Stimulated activated naive CD8-positive, alpha-beta T cell treated with anti-CD3 and anti-CD28 coated beads, Interleukin-15, Interleukin-2, amounts not matched to agents 100 ng/mL and 50 ng/mL, for 24 hours (primary cell): Measurements from ENCODE around the gene ARHGDIA.

Experiments used
- H3K27ac Mint-ChIP-seq: one replicate; pipeline ENCODE4 v1.8.0; 2021; ENCODE audit warnings: mild to moderate bottlenecking, mixed read lengths
- H3K27me3 Mint-ChIP-seq: one replicate; pipeline ENCODE4 v1.8.0; 2021; ENCODE audit warnings: mixed read lengths
- H3K36me3 Mint-ChIP-seq: one replicate; pipeline ENCODE4 v1.8.0; 2021; ENCODE audit warnings: low read depth, mixed read lengths
- H3K4me1 Mint-ChIP-seq: one replicate; pipeline ENCODE4 v1.8.0; 2021; ENCODE audit warnings: low read depth, mixed read lengths
- H3K4me3 Mint-ChIP-seq: one replicate; pipeline ENCODE4 v1.8.0; 2021; ENCODE audit warnings: mild to moderate bottlenecking, mixed read lengths
- H3K9me3 Mint-ChIP-seq: one replicate; pipeline ENCODE4 v1.8.0; 2021; ENCODE audit warnings: mixed read lengths

ARHGDIA gene

DNA sequence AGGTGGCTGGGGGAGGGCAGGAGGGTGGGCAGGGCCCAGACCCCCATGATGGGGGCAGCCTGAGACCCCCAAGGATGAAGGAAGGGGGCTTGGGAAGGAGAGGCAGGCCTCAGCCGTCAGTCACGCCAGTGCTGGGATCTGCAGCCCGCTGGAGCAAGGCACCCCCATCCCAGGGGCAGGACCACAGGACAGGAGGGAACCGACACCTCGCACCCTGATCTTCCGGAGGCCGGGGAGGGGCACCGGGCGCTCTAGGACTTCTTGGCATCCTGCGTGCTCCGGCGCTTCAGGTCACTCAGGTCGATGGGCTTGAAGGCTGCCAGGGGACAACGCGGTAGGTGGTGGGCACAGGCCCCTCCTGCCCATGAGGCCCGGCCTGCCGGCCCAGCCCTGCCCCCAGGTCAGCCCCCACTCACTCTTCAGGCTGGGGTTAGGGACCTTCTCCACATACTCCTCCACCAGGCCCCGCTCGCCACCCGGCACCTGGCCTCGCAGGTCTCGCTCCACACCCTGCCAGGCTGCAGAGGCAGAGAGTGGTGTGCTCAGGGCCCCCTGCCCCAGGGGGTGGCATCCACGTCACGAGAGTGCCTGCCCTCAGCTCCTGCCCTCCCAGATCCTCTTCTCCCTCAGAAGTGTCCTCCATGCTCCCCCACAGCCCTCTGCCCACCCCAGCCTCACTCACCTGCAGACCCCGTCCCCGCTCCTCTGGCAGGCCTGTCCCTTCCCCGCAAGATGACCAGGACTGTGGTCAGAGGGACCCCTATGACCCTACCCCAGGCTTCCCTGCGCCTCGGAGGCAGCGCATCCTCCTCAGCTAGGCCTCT is 47.9 kb downstream of the ARHGDIA start:
- Mint-ChIP-seq H3K27me3 (no peaks in the 10 kb centered on the region), H3K27ac (no peak overlapping the region), H3K9me3 (no peaks in the 10 kb centered on the region), H3K4me1 (no peaks in the 10 kb centered on the region), H3K36me3 (no peaks in the 10 kb centered on the region), H3K4me3 (no peak overlapping the region)

DNA sequence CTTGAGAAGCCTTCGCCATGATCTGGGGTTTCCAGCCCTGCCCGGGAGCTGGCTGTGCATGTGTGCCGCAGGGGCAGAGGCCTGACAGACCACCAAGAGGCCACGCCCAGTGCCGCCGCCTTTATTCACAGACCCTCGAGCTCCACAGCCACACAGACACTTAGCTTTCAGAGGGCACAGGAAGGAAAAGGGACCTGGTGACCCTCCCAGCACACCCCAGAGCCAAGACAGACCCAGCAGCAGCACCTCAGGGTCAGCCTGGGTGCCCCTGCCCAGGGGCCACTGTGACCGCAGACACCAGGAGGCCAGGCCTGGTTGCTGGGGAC is 48.9 kb downstream of the ARHGDIA start:
- H3K4me3 Mint-ChIP-seq, result no peak overlapping the region

DNA sequence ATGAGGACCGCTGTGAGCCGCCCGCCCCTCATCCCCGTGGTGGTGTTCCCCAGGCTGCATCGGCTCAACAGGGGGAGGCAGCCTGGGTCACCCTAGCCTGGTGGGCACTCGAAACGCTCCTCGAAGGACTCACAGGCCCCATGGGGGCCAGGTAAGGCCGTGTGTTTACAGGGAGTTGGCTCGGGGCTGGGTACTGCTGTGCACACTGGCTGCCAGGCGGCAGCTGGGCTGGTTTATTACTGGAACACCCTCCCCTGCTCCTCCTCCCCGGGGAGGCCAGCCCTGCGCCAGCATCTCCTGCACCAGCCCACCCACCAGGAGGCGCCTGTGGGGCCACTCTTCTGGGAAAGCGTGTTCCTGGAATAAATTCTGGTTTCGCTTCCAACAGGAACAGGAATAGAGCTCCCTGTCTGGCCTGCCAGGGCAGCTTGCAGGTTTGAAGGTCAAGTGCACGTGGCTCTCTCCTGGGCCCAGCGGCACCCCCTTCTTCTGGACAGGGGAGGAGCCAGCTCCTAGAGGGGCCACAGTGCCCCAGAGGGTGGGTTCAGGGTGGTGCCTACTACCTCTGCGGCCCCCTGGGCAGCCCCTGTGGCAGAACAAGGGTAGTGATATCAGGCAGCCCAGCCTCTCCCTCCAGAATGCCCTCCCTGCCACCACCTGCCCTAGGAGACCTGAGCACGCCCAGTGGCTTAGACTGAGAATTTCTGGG is 49.4 kb downstream of the ARHGDIA start:
- Mint-ChIP-seq H3K27me3 (peaks cover 4% of the 10 kb centered on the region), H3K9me3 (no peaks in the 10 kb centered on the region), H3K4me3 (no peak overlapping the region), H3K36me3 (no peaks in the 10 kb centered on the region), H3K27ac (no peak overlapping the region), H3K4me1 (no peaks in the 10 kb centered on the region)

More for the DNA sequence above, 48.9 kb downstream of the ARHGDIA start:
- H3K9me3 Mint-ChIP-seq, result no peaks in the 10 kb centered on the region
- no peaks in the 10 kb centered on the region for H3K4me1 Mint-ChIP-seq
- H3K27ac Mint-ChIP-seq, result no peak overlapping the region
- peaks cover 4% of the 10 kb centered on the region for H3K27me3 Mint-ChIP-seq
- H3K36me3 Mint-ChIP-seq, result no peaks in the 10 kb centered on the region

DNA sequence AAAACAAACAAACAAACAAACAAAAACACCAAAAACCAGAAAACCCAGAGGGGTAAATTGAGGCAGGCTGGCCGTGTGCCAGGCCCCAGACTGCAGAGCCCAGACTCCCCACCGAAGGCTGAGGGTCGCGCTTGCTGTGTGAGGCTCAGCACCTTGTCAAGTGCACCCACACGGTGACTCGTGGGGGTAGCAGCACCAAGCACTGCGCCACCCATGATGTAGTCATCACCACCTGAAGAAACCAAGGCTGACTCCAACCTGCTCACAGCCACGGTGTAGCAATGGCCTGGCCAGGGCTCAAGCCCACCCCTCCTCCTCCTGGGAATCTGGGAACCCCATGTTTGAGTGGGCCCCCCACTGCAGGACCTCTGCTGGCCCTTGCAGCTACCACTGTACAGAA is 50.0 kb downstream of the ARHGDIA start:
- Mint-ChIP-seq H3K4me1 (no peaks in the 10 kb centered on the region), H3K9me3 (no peaks in the 10 kb centered on the region), H3K36me3 (no peaks in the 10 kb centered on the region), H3K27ac (no peak overlapping the region), H3K4me3 (no peak overlapping the region), H3K27me3 (peaks cover 5% of the 10 kb centered on the region)

DNA sequence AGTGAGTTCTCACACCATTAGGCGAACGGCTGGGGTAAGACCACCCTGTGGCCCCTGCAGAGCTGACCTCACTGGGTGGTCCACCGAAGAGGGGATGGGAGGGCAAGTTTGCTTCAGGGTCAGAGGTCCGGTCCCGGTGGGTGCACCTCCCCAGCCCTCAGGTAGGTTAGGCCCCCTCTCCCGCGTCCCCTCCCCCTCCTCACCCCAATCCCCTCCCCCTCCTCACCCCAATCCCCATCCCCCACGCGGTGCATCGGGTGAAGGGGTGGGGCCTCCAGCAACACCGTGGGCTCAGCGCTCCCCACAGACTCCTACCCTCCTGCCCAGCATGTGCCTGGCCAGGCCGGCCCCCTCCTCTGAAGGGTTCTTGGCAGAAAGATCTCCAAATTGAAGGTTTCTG is 51.4 kb downstream of the ARHGDIA start:
- H3K9me3 Mint-ChIP-seq, result no peaks in the 10 kb centered on the region
- no peaks in the 10 kb centered on the region for H3K4me1 Mint-ChIP-seq
- no peak overlapping the region for H3K4me3 Mint-ChIP-seq
- H3K27ac Mint-ChIP-seq, result no peak overlapping the region
- H3K27me3 Mint-ChIP-seq, result peaks cover 7% of the 10 kb centered on the region
- no peaks in the 10 kb centered on the region for H3K36me3 Mint-ChIP-seq

DNA sequence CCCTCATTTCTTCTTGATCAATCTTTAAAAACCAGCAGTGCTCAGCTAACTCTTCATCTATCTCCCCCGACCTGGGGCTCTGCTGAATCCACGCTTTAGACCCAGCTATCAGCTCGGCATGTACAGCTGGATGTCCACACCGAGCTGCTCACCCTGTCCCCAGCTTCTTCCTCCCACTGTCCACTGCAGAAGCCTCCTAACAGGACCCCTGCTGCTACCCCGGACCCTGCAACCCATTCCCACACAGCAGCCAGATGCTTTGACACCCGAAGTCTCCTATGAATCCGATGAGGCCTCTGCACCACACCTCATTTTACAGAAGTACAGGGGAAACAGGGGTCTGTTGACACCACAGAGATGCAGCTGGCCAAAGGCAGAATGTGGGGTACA is 53.4 kb downstream of the ARHGDIA start:
- no peak overlapping the region for H3K27ac Mint-ChIP-seq

More for the DNA sequence above, 53.4 kb downstream of the ARHGDIA start:
- Mint-ChIP-seq H3K4me3 (no peak overlapping the region), H3K4me1 (no peaks in the 10 kb centered on the region), H3K27me3 (peaks cover 7% of the 10 kb centered on the region), H3K9me3 (no peaks in the 10 kb centered on the region), H3K36me3 (no peaks in the 10 kb centered on the region)
